Transverse colon (tissue), 3 donors: ENCODE measurements around the gene DDX27.

Source experiments
- CTCF ChIP-seq, 5 experiments: fragments of 200-600 bp in 3 of 5; fragments of 450-650 bp in 2 of 5; sonication (generic) in 3 of 5; IDR thresholded peaks; 1 replicate in 2 of 5; 2 replicates in 3 of 5; pipeline ENCODE4 v1.5.1; 2016 to 2017; ENCODE audit warnings: antibody characterized with exemption in 5 of 5, inconsistent platforms in 3 of 5, mild to moderate bottlenecking in 2 of 5, moderate library complexity in 1 of 5
- EP300 ChIP-seq: sonication (generic); formaldehyde crosslinking; IDR thresholded peaks from one replicate; pipeline ENCODE4 v1.6.1; 2017; ENCODE audit warnings: antibody characterized with exemption, low read depth
- POLR2A ChIP-seq: fragments of 450-650 bp; IDR thresholded peaks from one replicate; pipeline ENCODE4 v1.6.1; 2016; ENCODE audit warnings: antibody characterized with exemption, mild to moderate bottlenecking, moderate library complexity

- no peak for TF ChIP-seq CTCF (IDR thresholded peaks at IDR 0.05)
- TF ChIP-seq POLR2A, result no peak
- no peak for TF ChIP-seq EP300
Observed at GRCh38 chr20:49261173-49261572, 42.0 kb downstream of the DDX27 start.
